HepG2 (cell line): ENCODE measurements around the gene CNTN2. TPM values are rescaled to one million over a fixed set of nuclear protein-coding genes. Genes with fewer than 3 reads are reported as not detected.
A peak's percentile ranks its signal among the peaks of the same experiment; 100 is the strongest.

ENCODE experiments used
- ATAC-seq: fragments of 200-7000 bp; cut with Tn5 transposase; 3 replicates; pipeline ENCODE4 v1.9.1; 2020; ENCODE audit warnings: mild to moderate bottlenecking, moderate library complexity
- BruUV-seq: library from RNA; stranded (reverse); fragments of 400-500 nt; replicated peaks from 2 replicates; lab custom pipeline; 2021; lab: Mats Ljungman, UMichigan
- CTCF ChIA-PET: fragments of 300-600 bp; formaldehyde crosslinking; extraction: SDS; loops from one replicate; lab custom pipeline; 2021; ENCODE audit warnings: low total read pairs, inconsistent platforms, low intra/inter-chr PET ratio; lab: Yijun Ruan, JAX
- POLR2A ChIA-PET: fragments of 350-600 bp; sonication (Branson Sonifier 250); formaldehyde crosslinking; loops from one replicate; lab custom pipeline; 2020; ENCODE audit warnings: antibody characterized with exemption, inconsistent platforms; lab: Yijun Ruan, JAX
- DNase-seq: peaks from one replicate; pipeline ENCODE4 v3.0.0-alpha.2; 2015; ENCODE audit warnings: low spot score
- FAIRE-seq: peaks from 3 replicates; lab custom pipeline; 2011; peaks lifted over from hg19 to GRCh38; lab: Jason Lieb, UNC
- H2AFZ ChIP-seq: one replicate; pipeline ENCODE4 v1.6.1; 2011; ENCODE audit warnings: low read length, inconsistent platforms
- H3K27ac ChIP-seq: fragments of 300-600 bp; 3 replicates; pipeline ENCODE4 v1.8.0; 2011; ENCODE audit warnings: mixed run types, mild to moderate bottlenecking, mixed read lengths, low read length, inconsistent platforms; ENCODE audit not compliant: insufficient read depth; ENCODE audit errors: extremely low read length
- H3K27me3 ChIP-seq, 2 experiments: fragments of 200-600 bp in 1 of 2; 2 replicates in 1 of 2; 3 replicates in 1 of 2; pipeline versions ENCODE4 v1.6.0 to v1.8.0; 2011; ENCODE audit warnings: low read length in 2 of 2, mild to moderate bottlenecking in 2 of 2, moderate library complexity in 2 of 2, inconsistent platforms in 1 of 2; ENCODE audit not compliant: insufficient read depth in 2 of 2, control insufficient read depth in 1 of 2
- H3K36me3 ChIP-seq, 2 experiments: fragments of 200-600 bp in 1 of 2; replicated peaks in 1 of 2; 2 replicates in 1 of 2; 3 replicates in 1 of 2; pipeline versions ENCODE4 v1.5.1 to v1.8.0; 2011; ENCODE audit warnings: low read length in 2 of 2, inconsistent platforms in 1 of 2; ENCODE audit not compliant: insufficient read depth in 2 of 2, control insufficient read depth in 1 of 2
- H3K4me1 ChIP-seq: 2 replicates; pipeline ENCODE4 v1.5.1; 2012; ENCODE audit warnings: low read length, inconsistent platforms; ENCODE audit not compliant: insufficient read depth
- H3K4me2 ChIP-seq: 2 replicates; pipeline ENCODE4 v1.6.0; 2011; ENCODE audit warnings: low read depth, low read length, inconsistent platforms
- H3K4me3 ChIP-seq, 3 experiments: fragments of 200-600 bp in 1 of 3; sonication (generic), shearing (Covaris generic) in 1 of 3; replicated peaks in 1 of 3; 2 replicates each; pipeline ENCODE4 v1.5.1; 2011 to 2016; ENCODE audit warnings: low read length in 3 of 3, inconsistent platforms in 2 of 3, low read depth in 2 of 3, mild to moderate bottlenecking in 2 of 3, control low read depth in 1 of 3, mixed read lengths in 1 of 3; ENCODE audit not compliant: insufficient read depth in 1 of 3
- H3K79me2 ChIP-seq: one replicate; pipeline ENCODE4 v1.6.1; 2011; ENCODE audit warnings: low read length, inconsistent platforms; ENCODE audit not compliant: insufficient read depth
- H3K9ac ChIP-seq: 2 replicates; pipeline ENCODE4 v1.6.0; 2011; ENCODE audit warnings: mild to moderate bottlenecking, low read depth, low read length, inconsistent platforms; ENCODE audit not compliant: insufficient read depth
- H3K9me3 ChIP-seq: 2 replicates; pipeline ENCODE4 v1.5.1; 2012; ENCODE audit warnings: mild to moderate bottlenecking, low read length
- H4K20me1 ChIP-seq: 2 replicates; pipeline ENCODE4 v1.6.0; 2011; ENCODE audit warnings: inconsistent platforms, mild to moderate bottlenecking, low read length, moderate library complexity; ENCODE audit not compliant: insufficient read depth
- ARNT ChIP-seq: fragments of 450-650 bp; IDR thresholded peaks from 2 replicates; pipeline ENCODE4 v1.6.1; 2017
- ATF7 ChIP-seq, 2 experiments: fragments of 450-650 bp in 1 of 2; sonication (generic) in 1 of 2; formaldehyde crosslinking in 1 of 2; IDR thresholded peaks; 2 replicates each; pipeline versions ENCODE4 v1.4.0 to v1.6.1; 2016 to 2020; ENCODE audit warnings: antibody characterized with exemption in 1 of 2, mild to moderate bottlenecking in 1 of 2, missing genetic modification reagents in 1 of 2
- CTCF ChIP-seq: sonication (generic); formaldehyde crosslinking; IDR thresholded peaks from 2 replicates; pipeline ENCODE4 v1.5.0; 2020; ENCODE audit warnings: mild to moderate bottlenecking, missing genetic modification reagents, moderate library complexity
- ESRRA ChIP-seq: sonication (generic); formaldehyde crosslinking; IDR thresholded peaks from 2 replicates; pipeline ENCODE4 v1.5.1; 2020; ENCODE audit warnings: mild to moderate bottlenecking, low read depth, missing genetic modification reagents
- ETS1 ChIP-seq: sonication (generic); formaldehyde crosslinking; IDR thresholded peaks from 2 replicates; pipeline ENCODE4 v1.4.0; 2020; ENCODE audit warnings: missing genetic modification reagents
- ETV5 ChIP-seq: IDR thresholded peaks from 2 replicates; pipeline ENCODE4 v1.6.1; 2018; ENCODE audit warnings: missing biosample characterization, missing genetic modification reagents, inconsistent platforms, borderline replicate concordance
- FOSL1 ChIP-seq: sonication (generic); formaldehyde crosslinking; IDR thresholded peaks from 2 replicates; pipeline ENCODE4 v1.9.0; 2021; ENCODE audit warnings: missing genetic modification reagents, borderline replicate concordance
- GLMP ChIP-seq: sonication (generic); formaldehyde crosslinking; IDR thresholded peaks from 2 replicates; pipeline ENCODE4 v1.9.0; 2021; ENCODE audit warnings: missing genetic modification reagents, mild to moderate bottlenecking, borderline replicate concordance
- KLF13 ChIP-seq: sonication (generic); formaldehyde crosslinking; IDR thresholded peaks from 2 replicates; pipeline ENCODE4 v1.4.0; 2020; ENCODE audit warnings: mild to moderate bottlenecking, missing genetic modification reagents
- NCOA5 ChIP-seq: sonication (generic); formaldehyde crosslinking; IDR thresholded peaks from 2 replicates; pipeline ENCODE4 v1.4.0; 2020; ENCODE audit warnings: missing genetic modification reagents
- NONO ChIP-seq, 2 experiments: fragments of 450-650 bp in 1 of 2; sonication (generic) in 1 of 2; formaldehyde crosslinking in 1 of 2; IDR thresholded peaks in 1 of 2; conservative IDR thresholded peaks in 1 of 2; 2 replicates each; pipeline versions ENCODE4 v1.6.1 to v1.8.0; 2017 to 2022; ENCODE audit warnings: mild to moderate bottlenecking in 1 of 2, missing genetic modification reagents in 1 of 2, moderate library complexity in 1 of 2
- PLRG1 ChIP-seq: fragments of 450-650 bp; conservative IDR thresholded peaks from 2 replicates; pipeline ENCODE4 v1.6.1; 2016
- POLR2AphosphoS5 ChIP-seq: IDR thresholded peaks from 2 replicates; pipeline ENCODE4 v1.6.1; 2012; ENCODE audit warnings: low read depth, low read length
- PTBP1 ChIP-seq: fragments of 200-400 bp; formaldehyde crosslinking; IDR thresholded peaks from 2 replicates; pipeline ENCODE4 v1.6.1; 2018; ENCODE audit warnings: low read length, low read depth; ENCODE audit not compliant: poor library complexity, severe bottlenecking
- RAD21 ChIP-seq: fragments of 450-650 bp; formaldehyde crosslinking; IDR thresholded peaks from 2 replicates; pipeline ENCODE4 v1.5.0; 2020; ENCODE audit warnings: mild to moderate bottlenecking
- REPIN1 ChIP-seq: sonication (generic); formaldehyde crosslinking; IDR thresholded peaks from 2 replicates; pipeline ENCODE4 v1.8.0; 2022; ENCODE audit warnings: missing genetic modification reagents, low read depth, mild to moderate bottlenecking, borderline replicate concordance
- STAG1 ChIP-seq: sonication (generic); formaldehyde crosslinking; IDR thresholded peaks from 2 replicates; pipeline ENCODE4 v1.4.0; 2020; ENCODE audit warnings: missing genetic modification reagents
- TBX2 ChIP-seq: sonication (generic); formaldehyde crosslinking; IDR thresholded peaks from 2 replicates; pipeline ENCODE4 v1.5.0; 2020; ENCODE audit warnings: missing genetic modification reagents, mild to moderate bottlenecking, borderline replicate concordance
- YEATS2 ChIP-seq: sonication (generic); formaldehyde crosslinking; IDR thresholded peaks from 2 replicates; pipeline ENCODE4 v1.4.0; 2020; ENCODE audit warnings: missing genetic modification reagents, borderline replicate concordance
- ZNF263 ChIP-seq: sonication (generic); formaldehyde crosslinking; IDR thresholded peaks from 2 replicates; pipeline ENCODE4 v1.4.0; 2020; ENCODE audit warnings: missing genetic modification reagents
- ZNF30 ChIP-seq: sonication (generic); formaldehyde crosslinking; IDR thresholded peaks from 2 replicates; pipeline ENCODE4 v1.5.0; 2020; ENCODE audit warnings: mild to moderate bottlenecking, missing genetic modification reagents
- ZNF605 ChIP-seq: sonication (generic); formaldehyde crosslinking; IDR thresholded peaks from 2 replicates; pipeline ENCODE4 v1.8.0; 2022; ENCODE audit warnings: mild to moderate bottlenecking, missing genetic modification reagents
- ZNF678 ChIP-seq: sonication (generic); formaldehyde crosslinking; IDR thresholded peaks from 2 replicates; pipeline ENCODE4 v1.4.0; 2020; ENCODE audit warnings: mild to moderate bottlenecking, missing genetic modification reagents
- WGBS: methylation state at CpG from one replicate; pipeline ENCODE4 v1.1.6; 2017; ENCODE audit warnings: low lambda C conversion rate; 5-methylcytosine and 5-hydroxymethylcytosine counted together
- in situ Hi-C: cut with HindIII; loops from 2 replicates; pipeline ENCODE4 v1.10.0; 2017; ENCODE audit warnings: low pct_unique_long_range_greater_than_20kb; ENCODE audit not compliant: extremely low pct_ligation_motif_present
- intact Hi-C: fragments of 100-400 bp; cut with micrococcal nuclease; formaldehyde crosslinking; loops from one replicate; pipeline ENCODE4 v1.10.0; 2022; ENCODE audit not compliant: unreplicated experiment
- polyA plus RNA-seq, 8 experiments: library from polyadenylated mRNA; depleted of rRNA in 3 of 8; stranded (reverse) in 7 of 8; unstranded in 1 of 8; fragments of >200 nt; fragmentation: Illumina TruSeq in 4 of 8; extraction: Trizol in 4 of 8; gene quantifications; 2 replicates each; pipeline versions ENCODE4 v1.2.1 to v1.2.3, GENCODE V29; 2011 to 2016; ENCODE audit warnings: low read depth in 4 of 8, missing spikeins in 1 of 8, mixed read lengths in 1 of 8; ENCODE audit not compliant: insufficient read depth in 1 of 8
- total RNA-seq, 5 experiments: library from RNA; depleted of rRNA; stranded (reverse); fragments of >200 nt; fragmentation: Illumina TruSeq; extraction: Trizol; gene quantifications; 2 replicates each; pipeline ENCODE4 v1.2.3, GENCODE V29; 2016; ENCODE audit warnings: low read depth in 1 of 5

Gene CNTN2
- total and polyA plus RNA-seq, 2 of the 13 experiments (the other 11 are each of a cell fraction or from before 2014, with no cell fraction given) = not detected

GRCh38 chr1:205061665-205062069 lies 18.7 kb downstream of the CNTN2 start:
- Histone ChIP-seq H3K79me2 (no peaks in the 10 kb centered on the region), H3K27me3 (peaks cover 1 to 43% of the 10 kb centered on the region in 2 experiments; a peak in 3 of 5 replicates), H3K9me3 (no peaks in the 10 kb centered on the region), H3K36me3 (no peaks in the 10 kb centered on the region), H3K9ac (no peak overlapping the region), H4K20me1 (no peaks in the 10 kb centered on the region), H3K4me3 (no peak overlapping the region), H3K4me1 (no peaks in the 10 kb centered on the region), H3K27ac (no peak overlapping the region), H3K4me2 (no peak overlapping the region), H2AFZ (no peak overlapping the region)
- ChIA-PET POLR2A (no interaction called here), CTCF (interaction anchor here (1.0 to 4.2 kb wide), 3 partner anchors 73 to 86 kb away, joined by 3 to 41 read pairs (median 14); no protein-coding TSS in a partner anchor)
- BruUV-seq = no TSS peak
- DNase-seq (peak; percentile 49), ATAC-seq (peak; percentile 68), FAIRE-seq (peak; percentile 52)
- in situ Hi-C loops (loop anchor here (5.0 to 10.0 kb wide), 2 partner anchors 84 to 193 kb away; no protein-coding TSS in a partner anchor), intact Hi-C loops (loop anchor here (1.0 to 2.0 kb wide), 2 partner anchors 72 to 195 kb away; no protein-coding TSS in a partner anchor)
- WGBS = 29% methylated on average over 9 of the region's 13 CpGs
- TF ChIP-seq POLR2AphosphoS5 (no peak), ZNF605 (no peak), PLRG1 (no peak), ZNF678 (no peak), NCOA5 (no peak), ESRRA (CRISPR knock-in tag) (no peak), NONO (IDR thresholded peaks at IDR 0.05) (no peak), NONO (CRISPR knock-in tag; conservative IDR thresholded peaks at IDR 0.05) (no peak), GLMP (CRISPR knock-in tag) (no peak), ETS1 (CRISPR knock-in tag) (no peak), ARNT (no peak), KLF13 (no peak), ZNF30 (CRISPR knock-in tag) (no peak), TBX2 (CRISPR knock-in tag) (no peak), RAD21 (CRISPR knock-in tag) (peak; percentile 77), CTCF (CRISPR knock-in tag) (peak; percentile 87), FOSL1 (CRISPR knock-in tag) (no peak), YEATS2 (CRISPR knock-in tag) (no peak), ZNF263 (CRISPR knock-in tag) (no peak), ETV5 (CRISPR knock-in tag) (peak; percentile 19; the same call in 1 of the 2 replicates), STAG1 (peak; percentile 80), PTBP1 (no peak), REPIN1 (CRISPR knock-in tag) (0 out of 2 replicates have a peak, but pooled peaks have one; percentile 27), ATF7 (IDR thresholded peaks at IDR 0.05) (no peak), ATF7 (CRISPR knock-in tag; IDR thresholded peaks at IDR 0.05) (no peak)
